Activated naive CD8-positive, alpha-beta T cell treated with anti-CD3 and anti-CD28 coated beads, Interleukin-2, amount 10 ng/mL, durations not matched to agents 7 days and 5 days (primary cell): ENCODE data around the gene MRPL50. TPM values are rescaled to one million over a fixed set of nuclear protein-coding genes. Genes with fewer than 3 reads are reported as not detected.

Source experiments
- ATAC-seq: fragments of 150-1000 bp; cut with Tn5 transposase; one replicate; pipeline ENCODE4 v1.10.0; 2021; ENCODE audit warnings: low read depth, moderate library complexity
- POLR2A ChIA-PET: fragments of 350-600 bp; sonication (Branson Sonifier 250); formaldehyde crosslinking; loops from one replicate; lab custom pipeline; 2021; ENCODE audit warnings: antibody characterized with exemption; lab: Charles Lee
- DNase-seq: peaks from one replicate; pipeline ENCODE4 v3.0.0; 2021
- H3K27ac Mint-ChIP-seq: one replicate; pipeline ENCODE4 v1.8.0; 2022; ENCODE audit warnings: mild to moderate bottlenecking, mixed read lengths
- H3K27me3 Mint-ChIP-seq: one replicate; pipeline ENCODE4 v1.8.0; 2022; ENCODE audit warnings: mild to moderate bottlenecking, moderate library complexity, mixed read lengths
- H3K36me3 Mint-ChIP-seq: one replicate; pipeline ENCODE4 v1.8.0; 2021; ENCODE audit warnings: mild to moderate bottlenecking, mixed read lengths
- H3K4me1 Mint-ChIP-seq: one replicate; pipeline ENCODE4 v1.8.0; 2021; ENCODE audit warnings: mixed read lengths
- H3K4me3 Mint-ChIP-seq: one replicate; pipeline ENCODE4 v1.8.0; 2022; ENCODE audit warnings: mild to moderate bottlenecking, moderate library complexity, mixed read lengths
- H3K9me3 Mint-ChIP-seq: one replicate; pipeline ENCODE4 v1.8.0; 2021; ENCODE audit warnings: mixed read lengths
- total RNA-seq, 2 experiments: library from RNA; stranded (reverse); gene quantifications; one replicate each; pipeline ENCODE4 v1.2.3, GENCODE V29; 2021

MRPL50 gene
- total RNA-seq, 2 experiments from 2014 or later = 11.8 to 12.2 TPM

- ATAC-seq = no peak
- Mint-ChIP-seq H3K9me3 (no peaks in the 10 kb centered on the region), H3K4me1 (no peaks in the 10 kb centered on the region), H3K27ac (no peak overlapping the region), H3K4me3 (no peak overlapping the region), H3K36me3 (no peaks in the 10 kb centered on the region), H3K27me3 (no peaks in the 10 kb centered on the region)
- POLR2A ChIA-PET = no interaction called here
- no peak for DNase-seq
Observed at GRCh38 chr9:101360647-101361046, 37.8 kb downstream of the MRPL50 start.

- H3K9me3 Mint-ChIP-seq = no peaks in the 10 kb centered on the region
- no peaks in the 10 kb centered on the region for H3K36me3 Mint-ChIP-seq
- ATAC-seq = no peak
- H3K27me3 Mint-ChIP-seq = no peaks in the 10 kb centered on the region
- H3K27ac Mint-ChIP-seq = no peak overlapping the region
- H3K4me3 Mint-ChIP-seq = no peak overlapping the region
- POLR2A ChIA-PET = no interaction called here
- no peaks in the 10 kb centered on the region for H3K4me1 Mint-ChIP-seq
- DNase-seq = no peak
Observed at GRCh38 chr9:101359679-101360078, 38.7 kb downstream of the MRPL50 start.

GRCh38 chr9:101356619-101357018, 41.8 kb downstream of the MRPL50 start:
- Mint-ChIP-seq H3K27me3 (no peaks in the 10 kb centered on the region), H3K4me3 (no peak overlapping the region)

GRCh38 chr9:101354765-101355708, 43.4 kb downstream of the MRPL50 start:
- H3K4me3 Mint-ChIP-seq = no peak overlapping the region
- DNase-seq = no peak
- no peak for ATAC-seq
- H3K27ac Mint-ChIP-seq = no peak overlapping the region
- no peaks in the 10 kb centered on the region for H3K4me1 Mint-ChIP-seq
- no peaks in the 10 kb centered on the region for H3K36me3 Mint-ChIP-seq
- POLR2A ChIA-PET = no interaction called here
- no peaks in the 10 kb centered on the region for H3K27me3 Mint-ChIP-seq
- H3K9me3 Mint-ChIP-seq = no peaks in the 10 kb centered on the region

More at GRCh38 chr9:101356619-101357018, 41.8 kb downstream of the MRPL50 start:
- Mint-ChIP-seq H3K36me3 (no peaks in the 10 kb centered on the region), H3K27ac (no peak overlapping the region), H3K9me3 (no peaks in the 10 kb centered on the region), H3K4me1 (no peaks in the 10 kb centered on the region)
- DNase-seq = no peak
- ATAC-seq = no peak
- POLR2A ChIA-PET = no interaction called here

GRCh38 chr9:101354143-101354764, 44.2 kb downstream of the MRPL50 start:
- Mint-ChIP-seq H3K27ac (no peak overlapping the region), H3K36me3 (no peaks in the 10 kb centered on the region)
- ATAC-seq = no peak

GRCh38 chr9:101353683-101354082, 44.7 kb downstream of the MRPL50 start:
- Mint-ChIP-seq H3K9me3 (no peaks in the 10 kb centered on the region), H3K27ac (no peak overlapping the region), H3K4me1 (no peaks in the 10 kb centered on the region), H3K27me3 (no peaks in the 10 kb centered on the region), H3K36me3 (no peaks in the 10 kb centered on the region), H3K4me3 (no peak overlapping the region)
- ATAC-seq (no peak), DNase-seq (no peak)
- POLR2A ChIA-PET = no interaction called here

More at GRCh38 chr9:101354143-101354764, 44.2 kb downstream of the MRPL50 start:
- H3K4me3 Mint-ChIP-seq = no peak overlapping the region
- H3K4me1 Mint-ChIP-seq = no peaks in the 10 kb centered on the region
- H3K9me3 Mint-ChIP-seq = no peaks in the 10 kb centered on the region
- no peak for DNase-seq
- H3K27me3 Mint-ChIP-seq = no peaks in the 10 kb centered on the region
- POLR2A ChIA-PET = no interaction called here

- POLR2A ChIA-PET = no interaction called here
- DNase-seq (no peak), ATAC-seq (no peak)
- Mint-ChIP-seq H3K4me1 (no peaks in the 10 kb centered on the region), H3K27ac (no peak overlapping the region), H3K36me3 (no peaks in the 10 kb centered on the region), H3K9me3 (no peaks in the 10 kb centered on the region), H3K27me3 (peaks cover 3% of the 10 kb centered on the region), H3K4me3 (no peak overlapping the region)
Observed at GRCh38 chr9:101352892-101353463, 45.4 kb downstream of the MRPL50 start.

- no peak overlapping the region for H3K4me3 Mint-ChIP-seq
- H3K9me3 Mint-ChIP-seq = no peaks in the 10 kb centered on the region
- no peaks in the 10 kb centered on the region for H3K36me3 Mint-ChIP-seq
- no peak for ATAC-seq
- POLR2A ChIA-PET = no interaction called here
- H3K27ac Mint-ChIP-seq = no peak overlapping the region
- peaks cover 4% of the 10 kb centered on the region for H3K27me3 Mint-ChIP-seq
- H3K4me1 Mint-ChIP-seq = no peaks in the 10 kb centered on the region
- DNase-seq = no peak
Observed at GRCh38 chr9:101350285-101350684, 48.1 kb downstream of the MRPL50 start.

- no peaks in the 10 kb centered on the region for H3K36me3 Mint-ChIP-seq
- DNase-seq (no peak), ATAC-seq (no peak)
- H3K9me3 Mint-ChIP-seq = no peaks in the 10 kb centered on the region
- no peaks in the 10 kb centered on the region for H3K4me1 Mint-ChIP-seq
- H3K27ac Mint-ChIP-seq = no peak overlapping the region
- POLR2A ChIA-PET = no interaction called here
- no peaks in the 10 kb centered on the region for H3K27me3 Mint-ChIP-seq
- no peak overlapping the region for H3K4me3 Mint-ChIP-seq
Observed at GRCh38 chr9:101342595-101342994, 55.8 kb downstream of the MRPL50 start.

- POLR2A ChIA-PET = no interaction called here
- H3K4me1 Mint-ChIP-seq = no peaks in the 10 kb centered on the region
- no peak overlapping the region for H3K27ac Mint-ChIP-seq
- ATAC-seq (no peak), DNase-seq (no peak)
- H3K9me3 Mint-ChIP-seq = no peaks in the 10 kb centered on the region
- no peaks in the 10 kb centered on the region for H3K36me3 Mint-ChIP-seq
- no peaks in the 10 kb centered on the region for H3K27me3 Mint-ChIP-seq
- no peak overlapping the region for H3K4me3 Mint-ChIP-seq
Observed at GRCh38 chr9:101341958-101342357, 56.5 kb downstream of the MRPL50 start.

Other genes with a start within 250 kb of the MRPL50 start
- not detected for gene BAAT, start 13.6 kb downstream of the MRPL50 start, total RNA-seq
- gene ZNF189, start 233 bp upstream of the MRPL50 start, total RNA-seq = 10 to 100 TPM; 14.6 to 16.0 TPM
- gene ALDOB, start 37.2 kb upstream of the MRPL50 start, total RNA-seq = not detected
- gene RNF20, start 135.2 kb upstream of the MRPL50 start, total RNA-seq = 10 to 100 TPM; 43.7 to 49.0 TPM
- not detected for gene PPP3R2, start 196.4 kb upstream of the MRPL50 start, total RNA-seq